ENCODE results near the gene OR52H1.
"Not testable (repeated sequence)": the region's sequence is repeated elsewhere in the genome, so short reads cannot be mapped to it uniquely, and the experiment has no call there.

OR52H1 gene

GRCh38 chr11:5548440-5548839, at the start of gene OR52H1:
Gene OR52H1 (minus strand): TSS chr11:5548540. CDS start chr11:5545505, 3,035 bp downstream.
- H3K4me3 ChIP-seq (ENCODE audit: low read depth, low read length), result no peak within 1 kb of the TSS
- no peak for DNase-seq (ENCODE audit: low read depth)
- no peak for TF ChIP-seq CTCF (IDR thresholded peaks at IDR 0.05; ENCODE audit: low read depth, low read length, missing control alignments)
- in situ Hi-C loops (cut with HindIII; ENCODE audit: low sequenced_read_pairs), result no loop called here

- in situ Hi-C loops (cut with HindIII; ENCODE audit: low sequenced_read_pairs), result no loop called here
- peak overlapping the region; percentile 48 for H3K4me3 ChIP-seq (ENCODE audit: low read depth, low read length)
- DNase-seq (ENCODE audit: low read depth), result no peak
- TF ChIP-seq CTCF (IDR thresholded peaks at IDR 0.05; ENCODE audit: low read depth, low read length, missing control alignments), result no peak
These were observed 49.6 kb upstream of the OR52H1 start for GRCh38 chr11:5597953-5598352.

DNA sequence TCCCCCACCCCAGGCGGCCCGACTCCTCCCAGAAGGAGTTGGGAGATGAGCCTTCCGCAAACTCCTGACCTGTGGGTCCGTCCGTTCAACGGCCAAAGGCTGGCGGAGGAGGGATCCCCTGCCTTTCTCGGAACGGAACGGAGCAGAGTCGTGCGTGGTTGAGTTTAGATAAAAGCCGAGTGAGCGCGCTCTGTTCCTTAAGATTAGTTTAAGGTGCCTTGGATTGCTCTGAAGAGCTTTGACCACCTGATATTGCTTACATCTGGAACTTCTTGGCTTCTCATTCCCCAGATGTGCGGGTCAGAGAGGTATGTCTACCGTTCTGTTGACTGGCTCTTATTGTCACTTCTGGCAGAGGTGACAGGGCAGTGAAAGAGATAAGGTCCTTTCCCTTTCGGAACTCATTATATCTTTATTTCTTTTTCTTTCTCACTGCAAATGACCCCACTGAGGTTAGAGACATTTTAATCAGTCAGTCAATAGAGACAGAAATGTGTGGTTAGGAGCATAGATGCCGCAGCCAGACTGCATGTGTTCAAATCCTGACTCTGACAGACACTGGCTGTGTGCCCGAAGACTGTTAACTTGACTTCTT, 48.4 kb upstream of the OR52H1 start, which contains the start of gene TRIM6:
TSS of gene TRIM6 (plus strand) at position 31 of the 595 bp plus-strand sequence. CDS start at position 292, 261 bp downstream.
- in situ Hi-C loops (cut with HindIII; ENCODE audit: low sequenced_read_pairs), result no loop called here
- H3K4me3 ChIP-seq (ENCODE audit: low read depth, low read length), result peak within 1 kb of the TSS; percentile 48
- DNase-seq (ENCODE audit: low read depth), result no peak
- no peak for TF ChIP-seq CTCF (IDR thresholded peaks at IDR 0.05; ENCODE audit: low read depth, low read length, missing control alignments)

GRCh38 chr11:5593146-5593545, 44.8 kb upstream of the OR52H1 start:
- in situ Hi-C loops (cut with HindIII; ENCODE audit: low sequenced_read_pairs), result no loop called here

GRCh38 chr11:5592615-5593014, 44.3 kb upstream of the OR52H1 start:
- H3K4me3 ChIP-seq (ENCODE audit: low read depth, low read length), result no peak overlapping the region
- DNase-seq (ENCODE audit: low read depth), result no peak
- no peak for TF ChIP-seq CTCF (IDR thresholded peaks at IDR 0.05; ENCODE audit: low read depth, low read length, missing control alignments)
- in situ Hi-C loops (cut with HindIII; ENCODE audit: low sequenced_read_pairs), result no loop called here

More at GRCh38 chr11:5593146-5593545, 44.8 kb upstream of the OR52H1 start:
- no peak overlapping the region for H3K4me3 ChIP-seq (ENCODE audit: low read depth, low read length)
- TF ChIP-seq CTCF (IDR thresholded peaks at IDR 0.05; ENCODE audit: low read depth, low read length, missing control alignments), result no peak
- DNase-seq (ENCODE audit: low read depth), result no peak

- no peak for TF ChIP-seq CTCF (IDR thresholded peaks at IDR 0.05; ENCODE audit: low read depth, low read length, missing control alignments)
- in situ Hi-C loops (cut with HindIII; ENCODE audit: low sequenced_read_pairs), result no loop called here
- H3K4me3 ChIP-seq (ENCODE audit: low read depth, low read length), result no peak overlapping the region
- DNase-seq (ENCODE audit: low read depth), result no peak
These were observed 43.3 kb upstream of the OR52H1 start for GRCh38 chr11:5591613-5592012.

- DNase-seq (ENCODE audit: low read depth); in situ Hi-C loops (cut with HindIII; ENCODE audit: low sequenced_read_pairs); H3K4me3 ChIP-seq (ENCODE audit: low read depth, low read length): not testable (repeated sequence)
These were observed 41.6 kb upstream of the OR52H1 start for GRCh38 chr11:5589906-5590305.

- H3K4me3 ChIP-seq (ENCODE audit: low read depth, low read length); DNase-seq (ENCODE audit: low read depth); in situ Hi-C loops (cut with HindIII; ENCODE audit: low sequenced_read_pairs): not testable (repeated sequence)
These were observed 36.1 kb upstream of the OR52H1 start for GRCh38 chr11:5584458-5584857.
